B cell (primary cell): ENCODE results near the gene CARNS1.

Source experiments
- EZH2 ChIP-seq: IDR thresholded peaks from 2 replicates; pipeline ENCODE4 v1.6.1; 2012; ENCODE audit warnings: borderline replicate concordance, low read depth, mild to moderate bottlenecking, moderate library complexity, low read length; ENCODE audit not compliant: insufficient read depth, poor library complexity, severe bottlenecking
- TF ChIP-seq, protein P1 (sequence below): fragments of 200-600 bp; IDR thresholded peaks from one replicate; pipeline ENCODE4 v1.8.0; 2022; ENCODE audit warnings: antibody characterized with exemption, mild to moderate bottlenecking

DNA sequence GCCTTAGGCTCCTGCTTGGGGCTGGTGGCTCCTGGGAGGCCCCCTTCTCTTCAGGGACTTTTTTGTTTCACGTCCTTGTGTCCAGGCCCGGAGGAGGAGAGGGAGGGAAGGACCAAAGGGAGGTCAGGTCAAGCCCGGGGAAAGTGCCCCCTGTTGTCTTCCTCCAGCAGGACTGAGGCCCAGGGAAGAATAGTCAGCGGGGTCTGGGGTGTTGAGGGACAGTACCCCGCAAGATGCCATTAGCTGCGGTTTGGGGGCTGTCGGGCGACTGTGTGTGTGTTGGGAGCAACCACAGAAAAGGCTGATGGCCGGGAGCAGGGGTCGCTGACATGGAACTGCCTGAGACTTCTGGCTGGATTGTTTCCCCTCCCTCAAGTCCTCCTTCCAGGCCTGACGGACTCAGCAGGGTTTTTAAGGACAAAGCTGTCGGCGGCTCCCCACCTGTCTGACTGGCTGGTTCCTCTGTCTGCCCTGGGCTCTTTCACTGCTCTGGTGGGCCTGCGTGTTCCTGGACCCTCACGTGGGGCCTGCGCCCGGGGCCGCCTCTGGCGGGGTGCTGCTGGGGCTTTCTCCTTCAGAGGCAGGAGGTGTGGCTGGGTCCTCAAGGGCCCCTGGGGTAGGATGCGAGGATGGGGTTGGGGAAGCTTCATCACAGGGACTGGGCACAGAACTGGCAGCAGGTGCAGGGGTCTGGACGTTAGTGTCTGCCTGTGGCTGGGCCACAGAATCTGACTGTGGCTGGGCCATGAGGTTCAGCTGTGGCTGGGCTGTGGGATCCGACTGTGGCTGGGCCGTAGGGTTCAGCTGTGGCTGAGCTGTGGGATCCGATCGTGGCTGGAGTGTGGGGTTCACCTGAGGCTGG, 35.5 kb downstream of the CARNS1 start:
- TF ChIP-seq, protein P1, sequence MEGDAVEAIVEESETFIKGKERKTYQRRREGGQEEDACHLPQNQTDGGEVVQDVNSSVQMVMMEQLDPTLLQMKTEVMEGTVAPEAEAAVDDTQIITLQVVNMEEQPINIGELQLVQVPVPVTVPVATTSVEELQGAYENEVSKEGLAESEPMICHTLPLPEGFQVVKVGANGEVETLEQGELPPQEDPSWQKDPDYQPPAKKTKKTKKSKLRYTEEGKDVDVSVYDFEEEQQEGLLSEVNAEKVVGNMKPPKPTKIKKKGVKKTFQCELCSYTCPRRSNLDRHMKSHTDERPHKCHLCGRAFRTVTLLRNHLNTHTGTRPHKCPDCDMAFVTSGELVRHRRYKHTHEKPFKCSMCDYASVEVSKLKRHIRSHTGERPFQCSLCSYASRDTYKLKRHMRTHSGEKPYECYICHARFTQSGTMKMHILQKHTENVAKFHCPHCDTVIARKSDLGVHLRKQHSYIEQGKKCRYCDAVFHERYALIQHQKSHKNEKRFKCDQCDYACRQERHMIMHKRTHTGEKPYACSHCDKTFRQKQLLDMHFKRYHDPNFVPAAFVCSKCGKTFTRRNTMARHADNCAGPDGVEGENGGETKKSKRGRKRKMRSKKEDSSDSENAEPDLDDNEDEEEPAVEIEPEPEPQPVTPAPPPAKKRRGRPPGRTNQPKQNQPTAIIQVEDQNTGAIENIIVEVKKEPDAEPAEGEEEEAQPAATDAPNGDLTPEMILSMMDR: no peak
- TF ChIP-seq EZH2: no peak
